NCI-H2029 (cell line): Measurements from ENCODE around the gene CTSW.

ENCODE experiments used
- DNase-seq: peaks from one replicate; lab custom pipeline; 2025; lab: John Stamatoyannopoulos, UW

The CTSW gene

DNA sequence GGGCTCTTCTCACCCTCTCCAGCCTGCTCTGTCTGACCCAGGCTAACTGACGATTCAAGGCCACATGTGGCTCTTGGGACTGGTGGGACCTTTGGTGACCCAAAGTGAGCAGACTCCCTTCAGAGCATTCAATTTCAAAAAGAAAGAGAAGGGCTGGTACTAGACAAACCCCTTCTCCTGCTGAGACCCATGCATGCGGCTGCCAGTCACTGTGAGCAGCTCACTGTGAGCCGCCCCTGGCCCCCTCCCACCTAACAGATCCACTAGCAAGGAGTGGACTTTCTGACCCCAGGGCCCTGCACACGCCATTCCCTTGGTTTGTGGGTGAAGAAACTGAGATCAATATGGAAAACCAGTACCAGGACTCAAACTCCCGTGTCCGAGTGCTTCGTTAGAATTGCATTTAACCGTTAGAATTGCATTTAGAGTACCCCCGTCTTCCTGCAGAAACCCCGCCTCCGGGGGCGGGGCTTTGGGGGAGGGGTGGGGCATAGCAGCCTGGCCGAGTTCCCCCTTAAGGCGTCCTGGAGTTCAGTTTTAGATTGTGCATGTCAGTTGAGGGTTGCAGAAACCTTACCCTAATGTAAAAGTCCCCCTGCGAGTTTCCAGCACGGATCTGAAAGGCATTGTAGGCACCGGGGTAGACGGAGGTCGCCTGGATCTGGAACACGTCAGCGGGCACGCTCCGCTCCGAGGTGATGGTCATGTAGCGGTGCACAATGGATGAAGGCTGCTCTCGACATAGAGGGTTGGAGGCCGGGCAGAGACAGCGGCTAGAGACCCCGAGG lies 12.2 kb upstream of the CTSW start:
- no peak for DNase-seq

DNA sequence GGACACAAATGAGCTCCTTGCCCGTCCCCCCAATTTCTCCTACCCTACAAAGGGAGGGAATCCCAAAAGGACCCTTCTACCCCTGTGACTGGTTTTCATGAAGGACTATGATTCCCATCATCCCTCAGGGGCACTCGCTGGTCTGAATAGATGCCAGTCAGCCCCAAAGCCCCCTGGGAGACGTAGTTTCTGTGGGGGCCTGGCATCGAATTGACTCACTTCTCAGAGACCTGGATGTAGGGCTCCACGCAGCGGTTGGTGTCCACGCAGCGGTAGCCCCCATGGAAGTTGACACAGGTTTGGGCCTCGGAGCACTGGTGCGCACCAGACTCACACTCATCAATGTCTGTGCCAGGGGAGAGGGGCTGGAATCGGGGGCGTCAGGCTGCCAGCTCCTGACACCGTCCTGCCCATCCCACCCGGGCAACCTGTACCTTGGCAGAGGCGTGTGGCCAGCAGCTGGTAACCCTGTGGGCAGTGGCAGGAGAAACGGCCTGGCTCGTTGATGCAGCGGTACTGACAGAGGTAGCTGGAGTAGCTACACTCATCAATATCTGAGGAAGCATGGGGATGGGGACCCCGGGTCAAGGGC lies 11.5 kb upstream of the CTSW start:
- no peak for DNase-seq

DNA sequence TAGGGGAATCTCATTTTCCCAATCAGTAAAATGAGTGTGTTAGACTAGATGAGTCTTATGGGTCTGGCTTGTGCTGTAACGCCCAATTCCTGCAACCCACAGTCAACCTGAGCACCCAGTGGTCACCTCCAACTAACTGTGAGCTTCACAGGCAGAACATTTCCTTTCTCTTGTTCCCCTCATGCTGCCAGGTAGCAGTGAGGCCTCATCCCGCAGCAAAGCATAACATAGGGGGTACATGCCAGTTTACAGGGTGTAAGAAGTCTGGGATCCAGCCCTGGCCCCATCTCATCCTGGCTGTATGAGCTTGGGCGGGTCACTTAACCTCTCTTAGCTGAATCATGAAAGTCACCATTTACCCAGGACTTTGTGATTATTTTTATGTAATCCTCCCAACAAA lies 10.7 kb upstream of the CTSW start:
- no peak for DNase-seq

DNA sequence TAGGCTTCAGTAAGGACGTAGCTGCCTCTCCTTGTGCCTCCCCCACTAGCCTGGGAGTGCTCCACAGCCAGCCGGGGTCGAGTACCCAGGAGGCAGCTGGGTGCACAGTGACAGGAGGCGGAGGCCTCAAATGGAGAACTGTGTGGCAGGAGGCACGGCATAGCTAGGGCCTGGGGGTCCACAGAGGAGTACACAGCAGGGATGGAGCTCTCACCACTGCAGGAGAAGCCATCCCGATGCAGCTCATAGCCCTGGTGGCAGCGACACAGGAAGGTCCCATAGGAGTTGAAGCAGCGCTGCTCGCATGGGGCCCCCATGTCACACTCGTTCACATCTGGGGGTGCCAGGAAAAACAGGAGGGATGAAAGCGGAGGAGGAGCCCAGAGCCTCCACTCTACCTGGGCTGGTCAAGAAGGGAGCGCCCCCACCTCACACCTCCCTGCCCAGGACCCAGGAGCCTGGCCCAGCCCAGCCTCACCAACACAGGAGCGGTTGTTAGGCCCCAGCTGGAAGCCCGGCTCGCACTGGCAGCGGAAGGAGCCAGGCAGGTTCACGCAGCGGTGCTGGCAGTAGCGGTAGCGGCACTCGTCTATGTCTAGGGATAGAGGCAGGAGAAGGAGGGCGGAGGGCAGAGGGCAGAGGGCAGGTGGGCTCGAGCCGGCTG lies 9.9 kb upstream of the CTSW start:
- no peak for DNase-seq

DNA sequence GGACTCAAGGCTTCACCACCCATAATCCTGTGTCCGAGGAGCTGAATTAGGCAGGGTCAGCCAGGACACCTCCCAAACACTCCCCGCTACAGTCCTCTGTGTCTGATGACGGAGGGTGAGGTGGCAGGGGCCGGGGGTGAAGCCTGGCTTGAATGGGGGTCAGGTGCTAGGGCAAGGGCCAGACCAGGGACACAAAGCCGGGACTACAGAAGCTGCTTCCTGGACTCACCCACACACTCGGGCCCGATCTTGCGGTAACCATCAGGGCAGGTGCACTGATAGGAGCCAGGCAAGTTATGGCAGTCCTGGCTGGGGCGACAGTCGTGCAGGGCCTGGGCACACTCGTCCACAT lies 9.4 kb upstream of the CTSW start:
- DNase-seq = no peak

DNA sequence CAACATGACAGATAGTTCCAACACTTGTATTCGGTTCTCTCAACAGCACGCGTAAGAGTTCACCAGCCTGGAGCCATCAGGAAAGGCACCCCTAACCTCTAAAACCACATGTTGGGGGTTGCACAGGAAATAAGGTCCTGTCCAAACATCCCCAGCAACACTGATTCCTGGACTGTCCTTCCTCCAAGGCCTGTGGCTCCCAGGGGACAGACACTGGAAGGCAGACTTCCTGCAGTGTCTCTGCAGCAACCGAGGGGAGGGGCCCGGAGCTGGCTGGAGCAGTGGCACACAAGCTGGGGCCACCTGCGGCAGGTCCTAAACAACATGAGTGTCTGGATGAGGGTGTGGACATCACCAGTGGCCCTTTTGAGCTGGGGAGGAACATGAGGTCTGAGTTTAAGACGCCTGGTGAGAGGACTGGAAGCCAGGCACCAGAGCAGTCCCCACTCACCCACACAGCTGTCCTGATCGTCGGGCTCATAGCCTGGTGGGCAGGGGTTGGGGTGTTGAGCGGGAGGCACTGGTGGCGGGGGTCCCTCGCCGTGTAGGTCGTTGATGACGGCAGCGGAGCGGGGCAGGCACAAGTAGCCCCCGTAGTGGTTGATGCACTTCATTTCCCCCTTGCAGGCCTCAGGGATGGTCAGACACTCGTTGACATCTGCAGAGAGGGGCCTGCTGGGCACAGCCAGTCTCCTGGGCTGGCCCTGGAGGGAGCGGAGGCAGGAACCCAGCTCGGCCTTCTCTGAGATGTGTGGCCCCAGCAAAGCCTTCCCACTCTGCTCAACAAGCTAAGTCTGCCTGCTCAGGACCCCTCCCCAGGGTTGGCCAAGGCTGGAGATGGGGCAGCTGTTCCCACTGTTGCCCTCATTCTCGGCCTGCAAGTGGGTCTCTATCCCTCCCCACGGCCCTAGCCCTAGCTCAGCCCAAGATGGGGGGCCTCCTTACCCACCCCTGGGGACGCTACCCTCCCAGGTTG lies 8.6 kb upstream of the CTSW start:
- DNase-seq = no peak

DNA sequence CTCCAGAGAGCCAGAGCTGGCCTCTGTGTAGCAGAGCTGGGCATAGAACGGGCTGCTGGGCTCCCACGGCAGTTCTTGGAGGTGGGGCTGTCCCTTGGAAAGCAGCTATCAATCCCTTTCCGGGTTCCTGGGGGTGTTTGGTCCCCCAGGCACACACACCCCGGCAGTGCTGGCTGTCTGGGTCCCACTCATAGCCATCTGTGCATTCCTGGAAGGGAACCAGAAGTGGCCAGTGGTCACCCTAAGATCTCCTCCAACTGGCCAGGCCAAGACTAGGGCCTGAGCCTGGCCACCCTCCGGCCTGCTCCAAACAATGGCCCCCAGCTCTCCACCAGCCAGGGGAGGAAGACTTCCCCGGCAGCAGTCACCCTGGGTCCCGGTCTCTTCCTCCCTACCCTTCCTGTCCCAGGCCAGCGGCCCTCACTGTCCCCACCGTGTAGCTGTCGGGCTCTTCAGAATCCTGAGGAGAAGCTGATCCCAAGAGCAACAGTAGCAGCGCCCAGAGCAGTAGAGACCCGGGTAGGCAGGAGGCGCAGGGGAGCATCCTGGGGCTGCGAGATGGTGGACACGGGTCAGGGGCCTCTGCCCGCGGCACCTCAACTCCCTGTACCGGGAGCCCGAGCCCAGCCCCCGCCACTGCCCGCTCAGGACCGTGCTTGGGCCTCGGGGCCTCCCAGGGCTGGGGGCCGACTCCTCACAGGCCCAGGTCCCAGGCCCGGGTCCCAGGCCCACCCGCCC lies 7.7 kb upstream of the CTSW start:
- no peak for DNase-seq

DNA sequence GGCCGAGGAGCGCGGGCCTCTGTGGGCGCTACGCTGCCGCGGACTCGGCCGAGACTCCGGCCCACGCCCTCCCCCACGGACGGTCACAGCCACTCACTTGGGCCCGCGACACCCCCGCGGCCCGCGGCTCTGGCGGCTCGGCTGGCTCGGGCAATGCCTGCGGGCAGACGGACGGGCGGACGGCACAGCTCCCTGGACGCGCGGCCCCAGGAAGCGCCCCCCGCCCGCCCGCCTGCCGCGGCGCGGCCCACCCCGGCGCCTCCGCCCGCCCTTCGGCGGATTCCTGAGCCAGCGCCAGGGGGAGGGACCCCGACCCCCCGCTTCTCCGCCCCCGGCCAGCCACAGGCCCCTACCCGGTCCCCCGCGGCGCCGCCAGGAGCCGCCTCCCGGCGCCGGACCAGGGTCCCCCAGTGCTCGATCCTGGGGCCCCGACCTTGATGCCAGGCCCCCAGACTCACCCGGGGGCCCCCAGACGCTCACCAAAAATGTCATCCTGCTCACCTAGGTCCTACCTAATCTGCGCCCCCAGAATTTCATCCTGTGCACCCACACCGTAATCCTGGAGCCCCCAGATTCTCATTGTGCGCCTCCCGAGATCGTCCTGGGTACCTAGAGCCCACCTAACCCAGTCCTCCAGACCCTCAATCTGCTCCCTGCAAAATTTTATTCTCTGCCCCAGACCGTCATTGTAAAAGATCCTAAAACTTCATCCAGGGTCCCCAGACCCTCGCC lies 6.9 kb upstream of the CTSW start, which contains the start of gene EFEMP2:
TSS of gene EFEMP2 (minus strand) at position 215 of the 732 bp plus-strand sequence. CDS start 446 bp downstream, outside the sequence.
- no peak for DNase-seq

DNA sequence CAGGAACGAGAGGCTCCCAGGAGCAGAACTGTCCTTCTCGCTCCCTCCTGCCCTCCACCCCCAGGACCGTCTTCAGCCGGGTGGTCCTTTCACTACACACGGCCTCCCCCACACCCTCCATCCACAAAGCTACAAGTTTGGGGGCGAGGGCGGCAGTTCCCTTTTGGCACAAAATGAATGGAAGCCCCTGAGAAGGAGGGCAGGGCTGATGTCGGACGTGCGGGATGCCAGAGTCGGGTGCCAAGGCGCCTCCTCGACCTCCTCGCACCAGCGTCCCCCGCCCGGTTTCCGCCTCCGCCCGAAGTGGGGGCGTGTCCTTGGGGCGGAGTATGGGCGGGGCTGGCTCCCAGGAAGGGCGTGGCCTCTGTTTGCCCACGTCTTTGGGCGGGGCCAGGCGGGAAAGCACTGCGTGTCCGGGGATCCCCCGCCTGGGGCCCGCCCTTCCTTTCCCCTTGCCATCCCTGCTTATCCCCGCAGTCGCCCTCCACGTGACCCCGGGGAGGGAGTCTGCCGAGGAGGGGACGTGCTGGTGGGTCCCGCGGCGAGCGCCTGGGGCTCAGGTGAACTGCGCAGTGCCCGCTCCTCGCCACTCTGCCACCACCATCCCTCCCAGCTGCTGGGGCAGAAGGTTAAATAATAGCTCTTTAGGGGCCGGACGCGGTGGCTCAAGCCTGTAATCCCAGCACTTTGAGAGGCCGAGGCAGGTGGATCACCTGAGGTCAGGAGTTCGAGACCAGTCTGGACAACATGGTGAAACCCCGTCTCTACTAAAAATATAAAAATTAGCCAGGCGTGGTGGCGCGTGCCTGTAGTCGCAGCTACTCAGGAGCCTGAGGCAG lies 6.1 kb upstream of the CTSW start:
- peak; percentile 92 for DNase-seq

DNA sequence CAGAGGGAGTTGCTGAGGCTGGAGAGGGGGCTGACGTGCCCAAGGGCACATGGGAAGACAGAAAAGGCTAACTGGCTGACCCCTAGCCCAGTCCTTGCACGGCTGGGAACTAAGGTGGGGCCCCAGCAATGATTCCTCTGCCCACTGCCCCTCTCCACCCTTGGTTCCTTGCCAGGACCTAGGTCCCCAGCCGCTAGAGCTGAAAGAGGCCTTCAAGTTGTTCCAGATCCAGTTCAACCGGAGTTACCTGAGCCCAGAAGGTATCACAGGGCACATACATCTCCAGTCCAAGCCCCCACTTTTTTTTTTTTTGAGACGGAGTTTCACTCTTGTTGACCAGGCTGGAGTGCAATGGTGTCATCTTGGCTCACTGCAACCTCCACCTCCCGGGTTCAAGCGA lies 390 bp downstream of the CTSW start:
- no peak for DNase-seq

DNA sequence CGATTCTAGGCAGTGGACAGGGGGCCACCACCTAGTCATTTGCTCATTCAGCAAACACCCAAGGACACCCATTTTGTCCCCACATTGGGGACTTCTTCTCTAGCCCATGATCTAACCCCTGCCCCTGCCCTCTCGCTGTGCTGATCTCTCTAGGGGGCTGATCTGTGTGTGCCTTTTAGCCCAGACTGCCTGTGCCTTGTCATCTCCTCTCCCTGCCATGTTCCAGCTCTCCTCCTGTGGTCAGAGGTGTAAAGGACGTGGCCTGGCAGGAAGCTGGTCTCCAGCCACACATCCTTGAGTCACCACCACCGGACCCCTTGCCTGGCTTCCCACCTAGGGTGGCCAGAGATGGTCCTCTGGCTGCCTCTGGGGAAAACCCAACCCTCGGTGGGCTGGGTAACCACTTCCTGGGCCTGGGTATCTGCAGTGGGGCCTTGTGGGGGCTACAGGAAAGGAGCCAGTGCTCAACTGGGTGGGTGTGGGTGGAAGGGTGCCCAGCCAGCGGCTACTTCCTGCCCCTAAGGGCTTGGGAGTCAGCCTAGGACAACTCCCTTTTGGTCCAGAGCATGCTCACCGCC lies 1.3 kb downstream of the CTSW start:
- no peak for DNase-seq

DNA sequence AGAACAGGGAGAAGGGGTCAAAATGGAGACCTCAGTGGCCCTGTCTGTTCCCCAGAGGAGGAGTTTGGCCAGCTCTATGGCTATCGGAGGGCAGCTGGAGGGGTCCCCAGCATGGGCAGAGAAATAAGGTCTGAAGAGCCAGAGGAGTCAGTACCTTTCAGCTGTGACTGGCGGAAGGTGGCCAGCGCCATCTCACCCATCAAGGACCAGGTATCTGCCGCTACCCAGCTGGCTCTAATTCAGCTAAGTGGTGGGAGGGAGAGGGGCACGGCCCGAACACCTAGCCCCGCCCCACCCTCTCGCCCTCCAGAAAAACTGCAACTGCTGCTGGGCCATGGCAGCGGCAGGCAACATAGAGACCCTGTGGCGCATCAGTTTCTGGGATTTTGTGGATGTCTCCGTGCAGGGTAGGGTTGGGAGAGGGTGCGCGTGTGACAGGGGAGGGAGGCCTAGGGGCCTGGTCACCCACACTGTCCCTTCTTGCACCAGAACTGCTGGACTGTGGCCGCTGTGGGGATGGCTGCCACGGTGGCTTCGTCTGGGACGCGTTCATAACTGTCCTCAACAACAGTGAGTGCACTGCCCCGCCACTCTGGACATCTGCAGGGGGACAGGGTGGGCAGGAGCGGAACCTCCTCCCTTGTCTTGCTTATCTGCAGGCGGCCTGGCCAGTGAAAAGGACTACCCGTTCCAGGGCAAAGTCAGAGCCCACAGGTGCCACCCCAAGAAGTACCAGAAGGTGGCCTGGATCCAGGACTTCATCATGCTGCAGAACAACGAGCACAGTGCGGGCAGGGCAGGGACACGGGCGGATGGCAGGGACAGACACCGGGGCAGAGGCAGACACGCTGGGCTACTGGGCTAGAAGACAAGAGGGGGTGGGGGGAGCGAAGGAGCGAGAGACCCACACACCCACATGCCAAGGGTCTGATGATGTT lies 2.8 kb downstream of the CTSW start:
- no peak for DNase-seq

DNA sequence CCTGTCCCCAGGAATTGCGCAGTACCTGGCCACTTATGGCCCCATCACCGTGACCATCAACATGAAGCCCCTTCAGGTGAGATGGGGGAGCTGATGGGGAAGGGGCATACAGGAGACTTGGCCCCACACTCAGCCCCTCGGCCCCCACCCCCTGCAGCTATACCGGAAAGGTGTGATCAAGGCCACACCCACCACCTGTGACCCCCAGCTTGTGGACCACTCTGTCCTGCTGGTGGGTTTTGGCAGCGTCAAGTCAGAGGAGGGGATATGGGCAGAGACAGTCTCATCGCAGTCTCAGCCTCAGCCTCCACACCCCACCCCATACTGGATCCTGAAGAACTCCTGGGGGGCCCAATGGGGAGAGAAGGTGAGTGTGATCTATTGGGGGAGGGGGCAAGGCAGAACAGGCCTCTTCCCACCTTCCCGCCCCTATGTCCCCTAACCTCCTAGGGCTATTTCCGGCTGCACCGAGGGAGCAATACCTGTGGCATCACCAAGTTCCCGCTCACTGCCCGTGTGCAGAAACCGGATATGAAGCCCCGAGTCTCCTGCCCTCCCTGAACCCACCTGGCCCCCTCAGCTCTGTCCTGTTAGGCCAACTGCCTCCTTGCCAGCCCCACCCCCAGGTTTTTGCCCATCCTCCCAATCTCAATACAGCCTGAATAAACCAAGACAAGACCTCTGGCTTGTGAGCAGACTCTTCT lies 3.6 kb downstream of the CTSW start:
- no peak for DNase-seq

DNA sequence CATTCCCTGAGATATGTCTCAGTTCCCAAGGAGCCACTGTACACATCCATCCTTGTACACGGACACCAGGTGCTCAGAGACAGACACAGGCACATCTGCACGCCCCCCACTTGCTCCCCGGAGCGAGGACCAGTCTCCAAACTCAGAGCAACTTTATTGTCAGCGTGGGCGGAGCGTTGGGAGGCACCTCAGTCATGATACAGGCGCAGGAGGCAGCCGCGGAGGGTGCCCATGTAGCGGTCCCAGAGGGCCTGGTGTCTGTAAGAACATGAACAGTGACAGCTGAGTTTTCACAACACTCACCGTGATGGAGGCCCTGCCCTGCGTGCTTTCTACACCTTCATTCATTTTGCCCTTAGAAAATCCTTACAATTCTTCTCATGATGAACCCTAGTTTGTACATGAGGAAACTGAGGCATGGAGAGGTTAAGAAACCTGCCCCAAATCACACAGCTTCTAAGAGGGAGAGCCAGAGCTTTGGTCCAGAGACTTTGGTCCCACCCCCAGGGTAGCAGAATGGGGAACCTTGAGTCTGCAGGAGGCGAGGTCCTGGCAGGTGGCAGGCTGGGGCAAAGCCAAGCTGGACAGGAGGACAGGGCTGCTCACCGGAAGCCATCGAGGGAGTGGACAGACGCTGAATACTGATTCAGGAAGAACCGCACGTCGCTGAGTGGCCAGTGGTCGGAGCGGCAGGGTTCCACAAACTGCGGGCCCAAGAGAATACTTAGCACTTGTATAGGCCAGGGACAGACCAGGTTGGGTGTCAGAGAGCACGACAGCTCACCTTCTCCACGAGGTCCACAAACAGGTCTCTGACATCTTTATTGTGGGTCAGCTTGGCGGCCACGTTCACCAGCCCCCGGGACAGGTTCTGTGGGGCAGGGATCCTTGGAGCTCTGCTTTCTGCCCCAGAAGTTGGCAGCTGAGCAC lies 4.4 kb downstream of the CTSW start:
- no peak for DNase-seq

DNA sequence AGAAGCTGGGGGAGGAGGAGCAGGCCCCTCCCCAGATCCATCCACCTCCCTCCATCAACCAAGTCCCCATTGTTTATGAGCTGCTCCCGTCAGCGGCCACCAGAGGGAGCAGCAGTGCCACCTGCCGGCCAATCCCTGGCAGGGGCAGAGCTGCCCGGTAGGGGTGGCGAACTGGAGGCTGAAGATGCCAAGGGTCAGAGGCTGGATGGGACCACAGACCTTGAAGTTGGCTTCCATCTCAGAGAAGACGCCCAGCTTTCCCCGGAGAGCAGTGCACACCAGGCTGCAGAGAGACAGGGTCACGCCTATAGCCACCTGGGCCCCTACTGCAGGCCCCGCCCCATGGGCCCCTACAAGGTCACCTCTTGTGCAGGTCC lies 5.1 kb downstream of the CTSW start:
- DNase-seq = peak; percentile 37

DNA sequence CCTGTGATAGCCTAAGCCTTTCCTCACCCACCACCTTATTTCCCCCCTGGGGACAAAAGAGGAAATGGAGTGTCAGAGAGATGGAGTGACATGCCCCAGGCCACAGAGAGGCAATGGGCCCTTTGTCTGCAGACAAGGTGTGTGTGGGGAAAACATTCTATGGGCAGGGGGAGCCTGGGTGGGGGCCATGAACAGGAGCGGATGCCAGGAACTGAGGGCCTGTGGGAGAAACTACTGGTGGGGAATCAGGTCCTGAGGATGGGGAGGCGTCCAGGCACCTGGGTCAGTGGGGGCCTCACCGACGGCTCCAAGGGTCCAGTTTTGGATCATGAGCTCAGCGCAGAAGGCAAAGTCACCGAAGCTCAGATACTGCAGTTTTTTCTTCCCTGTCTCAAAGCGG lies 5.6 kb downstream of the CTSW start:
- no peak for DNase-seq
